H1 (cell line): ENCODE measurements around the gene GTF2E1. TPM values are rescaled to one million over a fixed set of nuclear protein-coding genes. Genes with fewer than 3 reads are reported as not detected.

Source experiments
- MAFK ChIP-seq: IDR thresholded peaks from 2 replicates; pipeline ENCODE4 v1.6.1; 2012; ENCODE audit warnings: low read depth, mild to moderate bottlenecking, improper control_type of control experiment, low read length
- PHF8 ChIP-seq: fragments of 200-600 bp; sonication (generic); conservative IDR thresholded peaks from 2 replicates; pipeline ENCODE4 v1.7.1; 2012; ENCODE audit warnings: low read depth, mild to moderate bottlenecking, inconsistent platforms, low read length, moderate library complexity
- TEAD4 ChIP-seq: IDR thresholded peaks from 2 replicates; pipeline ENCODE4 v1.6.1; 2012; ENCODE audit warnings: low read depth, low read length, inconsistent platforms, mixed read lengths
- polyA plus RNA-seq, 7 experiments: library from polyadenylated mRNA; depleted of rRNA in 3 of 7; stranded (reverse) in 5 of 7; unstranded in 2 of 7; fragments of >200 nt in 5 of 7; fragments of 200-250 nt in 2 of 7; gene quantifications; 1 replicate in 5 of 7; 2 replicates in 1 of 7; 4 replicates in 1 of 7; pipeline versions ENCODE4 v1.2.1 to v1.2.3, GENCODE V29; 2011 to 2013; ENCODE audit warnings: missing spikeins in 2 of 7, mixed read lengths in 2 of 7
- total RNA-seq: library from RNA; stranded (reverse); fragmentation: NEBNext Ultra II Directional; extraction: Animal tissue kit (Norgen Biotek cat#: 25700); gene quantifications from 2 replicates; pipeline ENCODE4 v1.2.1, GENCODE V29; 2021

The GTF2E1 gene
- total and polyA plus RNA-seq, 2 of the 8 experiments (the other 6 are each of a cell fraction or from before 2014, with no cell fraction given): 37.4 to 73.3 TPM

- TF ChIP-seq MAFK: no peak
- TF ChIP-seq PHF8: no peak
- TF ChIP-seq TEAD4: no peak
Measured at GRCh38 chr3:120801484-120801883, 58.9 kb downstream of the GTF2E1 start (continued).
